ENCODE measurements around the gene CRIP3.
"Not testable (repeated sequence)": the region's sequence is repeated elsewhere in the genome, so short reads cannot be mapped to it uniquely, and the experiment has no call there.

The CRIP3 gene

GRCh38 chr6:43308101-43308989, at the start of gene CRIP3:
TSS of gene CRIP3 (minus strand) at chr6:43308826. CDS start at chr6:43308792, 34 bp downstream.
- DNase-seq (ENCODE audit: extremely low spot score, insufficient read length, low read depth) (peak; percentile 29), FAIRE-seq (peak; percentile 63)

- DNase-seq (ENCODE audit: extremely low spot score, insufficient read length, low read depth) (no peak), FAIRE-seq (no peak)
Observed at GRCh38 chr6:43355862-43356590, 47.4 kb upstream of the CRIP3 start.

- DNase-seq (ENCODE audit: extremely low spot score, insufficient read length, low read depth); FAIRE-seq: not testable (repeated sequence)
Observed at GRCh38 chr6:43351951-43352350, 43.3 kb upstream of the CRIP3 start.

- DNase-seq (ENCODE audit: extremely low spot score, insufficient read length, low read depth) (no peak), FAIRE-seq (no peak)
Observed at GRCh38 chr6:43347444-43347843, 38.8 kb upstream of the CRIP3 start.

- DNase-seq (ENCODE audit: extremely low spot score, insufficient read length, low read depth) (no peak), FAIRE-seq (no peak)
Observed at GRCh38 chr6:43347021-43347420, 38.4 kb upstream of the CRIP3 start.

DNA sequence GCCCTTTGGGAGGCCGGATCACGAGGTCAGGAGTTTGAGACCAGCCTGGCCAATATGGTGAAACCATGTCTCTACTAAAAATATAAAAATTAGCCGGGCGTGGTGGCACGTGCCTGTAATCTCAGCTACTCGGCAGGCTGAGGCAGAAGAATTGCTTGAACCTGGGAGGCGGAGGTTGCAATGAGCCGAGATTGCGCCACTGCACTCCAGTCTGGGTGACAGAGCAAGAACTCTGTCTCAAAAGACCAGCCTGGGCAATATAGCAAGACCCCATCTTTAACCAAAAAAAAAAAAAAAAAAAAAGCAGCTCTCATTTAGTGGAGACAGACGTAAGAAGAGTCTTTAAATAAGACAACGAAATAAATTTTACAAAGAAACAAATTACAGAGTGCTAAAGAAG, 37.6 kb upstream of the CRIP3 start:
- FAIRE-seq: not testable (repeated sequence)

DNA sequence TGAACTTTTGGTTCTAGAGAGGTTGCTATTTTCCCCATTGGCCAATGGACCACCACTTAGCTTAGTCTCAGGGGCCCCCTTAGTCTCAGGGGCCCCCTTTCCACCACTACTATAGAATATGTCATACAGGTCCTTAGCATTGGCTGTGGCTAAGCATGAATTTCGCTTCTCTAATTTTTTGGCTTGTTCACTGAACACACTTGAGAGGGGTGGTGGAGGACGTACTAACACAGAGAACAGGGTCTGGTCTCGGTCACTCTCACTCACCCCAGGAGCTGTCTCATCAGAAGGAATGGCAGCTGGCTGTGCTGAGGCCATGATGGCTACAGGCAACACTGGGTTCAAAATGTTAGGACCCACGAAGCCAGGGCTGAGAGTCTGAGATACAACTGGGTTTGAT, 30.5 kb upstream of the CRIP3 start:
- FAIRE-seq (peak; percentile 89), DNase-seq (ENCODE audit: extremely low spot score, insufficient read length, low read depth) (peak; percentile 7)

More for the DNA sequence above, 37.6 kb upstream of the CRIP3 start:
- not testable (repeated sequence) for DNase-seq (ENCODE audit: extremely low spot score, insufficient read length, low read depth)

GRCh38 chr6:43338243-43338642, 29.6 kb upstream of the CRIP3 start:
- FAIRE-seq: peak; percentile 99
- peak; percentile 23 for DNase-seq (ENCODE audit: extremely low spot score, insufficient read length, low read depth)

GRCh38 chr6:43336382-43336781, 27.8 kb upstream of the CRIP3 start:
- FAIRE-seq: peak; percentile 69

GRCh38 chr6:43335469-43335868, 26.8 kb upstream of the CRIP3 start:
- FAIRE-seq: no peak
- DNase-seq (ENCODE audit: extremely low spot score, insufficient read length, low read depth): no peak

More at GRCh38 chr6:43336382-43336781, 27.8 kb upstream of the CRIP3 start:
- no peak for DNase-seq (ENCODE audit: extremely low spot score, insufficient read length, low read depth)

DNA sequence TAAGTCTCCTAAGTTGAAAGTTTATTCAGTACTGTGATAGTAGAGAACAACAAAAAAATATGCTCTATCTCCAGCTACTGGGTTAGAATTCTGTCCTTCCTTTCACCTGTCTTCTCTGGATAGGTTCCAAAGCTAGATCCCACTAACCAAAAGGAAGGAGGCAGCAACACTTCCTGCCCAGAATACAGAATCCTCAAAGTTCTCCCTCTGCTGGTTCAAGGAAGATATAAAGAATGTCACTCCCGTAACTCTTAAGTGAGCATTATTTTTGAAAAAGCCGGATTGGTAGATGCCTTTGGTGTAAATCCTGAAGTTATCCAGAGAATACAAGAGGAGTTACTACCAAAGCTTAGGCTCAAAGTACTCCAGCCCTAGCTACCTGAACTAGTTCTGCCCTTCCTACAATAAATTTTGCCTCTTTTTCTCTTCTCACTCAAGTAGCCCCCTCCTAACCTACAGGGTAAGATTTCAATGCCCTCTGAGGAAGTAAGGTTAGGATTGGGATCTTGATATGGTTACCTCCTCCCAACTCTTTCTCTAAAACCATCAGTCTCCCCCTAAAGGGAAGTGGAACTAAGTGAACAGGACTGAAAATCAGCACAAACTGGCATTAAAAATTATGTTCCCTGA, 26.0 kb upstream of the CRIP3 start:
- DNase-seq (ENCODE audit: extremely low spot score, insufficient read length, low read depth) (no peak), FAIRE-seq (peak; percentile 65)

DNA sequence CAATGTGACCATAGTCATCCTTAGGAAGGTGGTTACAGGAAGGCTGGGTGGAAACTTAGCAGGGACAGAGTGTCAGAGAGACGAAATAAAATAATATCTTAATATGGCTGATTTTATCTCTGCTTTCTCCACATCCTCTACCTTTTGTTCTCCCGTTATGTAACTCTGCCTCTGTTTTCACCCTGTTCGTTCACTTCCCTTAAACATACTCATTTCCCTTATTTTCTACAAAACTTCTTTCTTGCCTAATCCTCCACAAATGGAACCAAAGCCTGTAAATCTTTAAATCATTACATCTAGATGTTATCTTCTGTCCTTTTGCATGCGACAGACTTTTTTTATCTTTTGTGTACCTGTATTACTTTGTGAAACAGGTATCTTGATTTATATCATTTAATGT, 23.3 kb upstream of the CRIP3 start:
- FAIRE-seq (no peak), DNase-seq (ENCODE audit: extremely low spot score, insufficient read length, low read depth) (no peak)

DNA sequence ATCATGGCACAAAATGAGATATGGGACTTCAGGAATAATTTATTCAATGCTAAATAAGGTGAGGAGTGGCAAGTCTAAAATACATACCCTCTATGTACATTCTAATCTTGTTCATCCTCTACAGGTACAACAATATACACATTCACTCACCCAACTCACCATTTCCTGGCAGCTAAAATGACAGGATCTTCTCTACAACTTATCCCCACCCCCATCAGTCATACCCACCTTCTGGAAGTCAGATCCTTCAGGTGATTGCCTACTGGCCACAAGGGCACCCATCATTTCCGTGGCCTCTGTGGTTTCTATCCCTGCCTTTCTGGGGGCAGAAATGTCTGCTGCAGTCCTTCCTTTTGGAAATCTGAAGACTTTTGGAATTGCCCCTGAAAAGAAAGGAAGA, 22.8 kb upstream of the CRIP3 start:
- no peak for FAIRE-seq
- no peak for DNase-seq (ENCODE audit: extremely low spot score, insufficient read length, low read depth)

GRCh38 chr6:43328528-43328927, 19.9 kb upstream of the CRIP3 start:
- no peak for DNase-seq (ENCODE audit: extremely low spot score, insufficient read length, low read depth)
- FAIRE-seq: no peak

- no peak for FAIRE-seq
Observed at GRCh38 chr6:43325876-43326275, 17.2 kb upstream of the CRIP3 start.

GRCh38 chr6:43318011-43318410, 9.4 kb upstream of the CRIP3 start:
- peak; percentile 29 for FAIRE-seq
- no peak for DNase-seq (ENCODE audit: extremely low spot score, insufficient read length, low read depth)

More at GRCh38 chr6:43325876-43326275, 17.2 kb upstream of the CRIP3 start:
- no peak for DNase-seq (ENCODE audit: extremely low spot score, insufficient read length, low read depth)

GRCh38 chr6:43313813-43314212, 5.2 kb upstream of the CRIP3 start:
- no peak for FAIRE-seq

DNA sequence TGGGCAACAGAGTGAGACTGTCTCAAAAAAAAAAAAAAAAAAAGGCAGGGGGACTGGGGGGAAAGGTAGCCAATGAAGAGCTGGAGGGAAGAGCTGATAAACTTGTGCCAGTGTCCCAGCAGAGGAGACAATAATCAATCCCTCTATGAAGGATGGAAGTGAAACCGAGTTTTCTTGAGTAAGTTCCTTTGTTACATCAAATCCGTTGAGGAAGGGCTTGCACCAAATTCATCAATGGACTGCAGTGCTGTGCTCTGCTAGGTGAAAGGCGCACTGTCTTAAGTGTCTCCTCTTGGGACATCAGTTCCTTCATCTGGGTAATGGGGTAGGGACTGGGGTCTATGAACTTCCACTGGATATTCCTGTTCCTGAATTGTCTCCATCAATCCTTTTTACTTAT, 3.0 kb upstream of the CRIP3 start:
- peak; percentile 44 for FAIRE-seq
- no peak for DNase-seq (ENCODE audit: extremely low spot score, insufficient read length, low read depth)

More at GRCh38 chr6:43313813-43314212, 5.2 kb upstream of the CRIP3 start:
- DNase-seq (ENCODE audit: extremely low spot score, insufficient read length, low read depth): no peak

DNA sequence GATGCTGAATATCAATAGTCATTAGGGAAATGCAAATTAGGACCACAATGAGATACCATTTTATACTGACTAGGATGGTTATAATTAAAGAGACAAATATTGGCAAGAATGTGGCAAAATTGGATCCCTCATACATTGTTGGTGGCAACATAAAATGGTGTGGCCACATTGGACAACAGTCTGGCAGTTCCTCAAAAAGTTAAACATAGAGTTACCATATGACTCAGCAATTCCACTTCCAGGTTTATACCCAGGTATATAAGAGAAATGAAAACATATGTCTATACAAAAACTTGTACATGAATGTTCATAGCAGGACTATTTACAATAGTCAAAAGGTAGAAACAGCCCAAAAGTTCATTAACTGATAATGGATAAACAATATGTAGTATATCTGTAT, 2.0 kb upstream of the CRIP3 start:
- FAIRE-seq (no peak), DNase-seq (ENCODE audit: extremely low spot score, insufficient read length, low read depth) (no peak)

DNA sequence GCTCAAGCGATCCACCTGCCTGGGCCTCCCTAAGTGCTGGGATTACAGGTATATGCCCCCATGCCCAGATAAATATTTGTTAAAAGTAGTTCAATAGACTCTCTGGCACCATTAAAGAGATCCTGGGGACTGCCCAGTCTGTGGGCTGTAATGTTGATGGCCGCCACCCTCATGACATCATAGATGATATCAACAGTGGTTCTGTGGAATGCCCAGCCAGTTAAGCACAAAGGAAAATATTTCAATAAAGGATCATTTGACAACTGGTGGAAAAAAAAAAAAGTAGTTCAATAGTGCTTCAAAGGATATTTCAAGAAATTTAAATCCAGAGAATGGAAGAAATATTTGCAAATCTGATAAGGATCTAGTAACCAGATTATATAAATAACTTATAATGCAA, 1.5 kb upstream of the CRIP3 start:
- no peak for DNase-seq (ENCODE audit: extremely low spot score, insufficient read length, low read depth)
- no peak for FAIRE-seq

Data from GM18507 (cell line).